Esophagus muscularis mucosa (tissue), 4 donors: ENCODE results near the gene TBC1D16. TPM values are rescaled to one million over a fixed set of nuclear protein-coding genes. Genes with fewer than 3 reads are reported as not detected.

Experiments used
- DNase-seq: peaks from one replicate; pipeline ENCODE4 v3.0.0-alpha.2; 2017; ENCODE audit errors: extremely low spot score
- H3K27ac ChIP-seq, 4 donors: fragments of 200-600 bp; sonication (generic); replicated peaks in 1 of 4; 1 replicate in 3 of 4; 2 replicates in 1 of 4; pipeline ENCODE4 v1.5.1; 2016 to 2019; ENCODE audit warnings: mild to moderate bottlenecking in 1 of 4
- H3K27me3 ChIP-seq, 4 donors: fragments of 200-600 bp; sonication (generic); one replicate each; pipeline versions ENCODE4 v1.5.1 to v1.6.0; 2016 to 2019
- H3K36me3 ChIP-seq, 4 donors: fragments of 200-600 bp; sonication (generic); one replicate each; pipeline ENCODE4 v1.5.1; 2016 to 2019
- H3K4me1 ChIP-seq, 4 donors: fragments of 200-600 bp; sonication (generic); one replicate each; pipeline ENCODE4 v1.5.1; 2016 to 2019
- H3K4me3 ChIP-seq, 4 donors: fragments of 200-600 bp; sonication (generic); 1 replicate in 2 of 4; 2 replicates in 2 of 4; pipeline ENCODE4 v1.5.1; 2016 to 2019; ENCODE audit warnings: mild to moderate bottlenecking in 4 of 4, moderate library complexity in 1 of 4
- H3K9me3 ChIP-seq, 4 donors: fragments of 200-600 bp; sonication (generic); 1 replicate in 3 of 4; 2 replicates in 1 of 4; pipeline ENCODE4 v1.5.1; 2016 to 2019
- EP300 ChIP-seq: sonication (generic); formaldehyde crosslinking; IDR thresholded peaks from one replicate; pipeline ENCODE4 v1.6.1; 2017; ENCODE audit warnings: antibody characterized with exemption
- POLR2A ChIP-seq: fragments of 450-650 bp; IDR thresholded peaks from one replicate; pipeline ENCODE4 v1.6.1; 2017; ENCODE audit warnings: antibody characterized with exemption, moderate library complexity, mild to moderate bottlenecking, low read depth
- POLR2AphosphoS5 ChIP-seq, 2 donors: sonication (generic); formaldehyde crosslinking; IDR thresholded peaks; one replicate each; pipeline ENCODE4 v1.6.1; 2017; ENCODE audit warnings: antibody characterized with exemption in 2 of 2
- WGBS: methylation state at CpG from one replicate; pipeline ENCODE4 v1.1.5; 2018; 5-methylcytosine and 5-hydroxymethylcytosine counted together
- intact Hi-C: fragments of 100-400 bp; cut with DNase I; formaldehyde crosslinking; loops from one replicate; pipeline ENCODE4 v1.15.1; 2023
- total RNA-seq, 4 donors: library from RNA; depleted of rRNA; stranded (reverse); fragments of >200 nt; gene quantifications; one replicate each; pipeline versions ENCODE4 v1.1.0 to v1.2.1, GENCODE V29; 2016
- TF ChIP-seq, protein P1 (sequence below), 3 experiments: fragments of 200-600 bp in 2 of 3; fragments of 450-650 bp in 1 of 3; sonication (generic) in 2 of 3; IDR thresholded peaks; one replicate each; pipeline ENCODE4 v1.5.1; 2017 to 2019; ENCODE audit warnings: antibody characterized with exemption in 3 of 3, mild to moderate bottlenecking in 2 of 3, moderate library complexity in 1 of 3

Gene TBC1D16
- total RNA-seq, 4 donors from 2014 or later = 30.3 to 37.4 (median 33.2) TPM

DNA sequence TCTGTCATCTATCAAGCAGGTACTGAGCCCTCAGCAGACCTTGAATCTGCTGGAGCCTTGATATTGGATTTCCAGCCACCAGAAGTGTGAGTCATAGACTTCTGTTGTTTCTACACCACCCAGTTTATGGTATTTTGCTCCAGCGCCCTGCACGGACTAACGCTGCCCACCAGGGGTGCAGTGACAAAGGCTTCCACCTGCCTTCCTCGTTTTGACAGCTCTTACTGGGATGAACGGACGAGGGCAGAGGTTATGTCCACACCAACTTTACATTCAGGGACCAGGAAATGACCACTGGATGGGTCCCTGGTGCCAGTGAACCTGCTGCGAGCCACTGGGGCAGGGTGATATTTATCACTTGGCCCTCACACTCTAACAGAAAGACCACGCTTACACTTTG, 129.8 kb downstream of the TBC1D16 start:
- no peaks in the 10 kb centered on the region for H3K36me3 ChIP-seq
- H3K4me3 ChIP-seq = no peak overlapping the region
- peaks cover 0 to 79% (median 0%) of the 10 kb centered on the region in 4 donors for H3K27me3 ChIP-seq
- no peaks in the 10 kb centered on the region for H3K9me3 ChIP-seq
- intact Hi-C loops = no loop called here
- TF ChIP-seq POLR2AphosphoS5 (IDR thresholded peaks at IDR 0.05) (no peak), EP300 (no peak), POLR2A (no peak)
- TF ChIP-seq, protein P1, sequence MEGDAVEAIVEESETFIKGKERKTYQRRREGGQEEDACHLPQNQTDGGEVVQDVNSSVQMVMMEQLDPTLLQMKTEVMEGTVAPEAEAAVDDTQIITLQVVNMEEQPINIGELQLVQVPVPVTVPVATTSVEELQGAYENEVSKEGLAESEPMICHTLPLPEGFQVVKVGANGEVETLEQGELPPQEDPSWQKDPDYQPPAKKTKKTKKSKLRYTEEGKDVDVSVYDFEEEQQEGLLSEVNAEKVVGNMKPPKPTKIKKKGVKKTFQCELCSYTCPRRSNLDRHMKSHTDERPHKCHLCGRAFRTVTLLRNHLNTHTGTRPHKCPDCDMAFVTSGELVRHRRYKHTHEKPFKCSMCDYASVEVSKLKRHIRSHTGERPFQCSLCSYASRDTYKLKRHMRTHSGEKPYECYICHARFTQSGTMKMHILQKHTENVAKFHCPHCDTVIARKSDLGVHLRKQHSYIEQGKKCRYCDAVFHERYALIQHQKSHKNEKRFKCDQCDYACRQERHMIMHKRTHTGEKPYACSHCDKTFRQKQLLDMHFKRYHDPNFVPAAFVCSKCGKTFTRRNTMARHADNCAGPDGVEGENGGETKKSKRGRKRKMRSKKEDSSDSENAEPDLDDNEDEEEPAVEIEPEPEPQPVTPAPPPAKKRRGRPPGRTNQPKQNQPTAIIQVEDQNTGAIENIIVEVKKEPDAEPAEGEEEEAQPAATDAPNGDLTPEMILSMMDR (IDR thresholded peaks at IDR 0.05) = no peak
- H3K27ac ChIP-seq = no peak overlapping the region
- H3K4me1 ChIP-seq = no peaks in the 10 kb centered on the region
- WGBS = 88% methylated on average over 3 of the region's 8 CpGs
- DNase-seq = no peak

DNA sequence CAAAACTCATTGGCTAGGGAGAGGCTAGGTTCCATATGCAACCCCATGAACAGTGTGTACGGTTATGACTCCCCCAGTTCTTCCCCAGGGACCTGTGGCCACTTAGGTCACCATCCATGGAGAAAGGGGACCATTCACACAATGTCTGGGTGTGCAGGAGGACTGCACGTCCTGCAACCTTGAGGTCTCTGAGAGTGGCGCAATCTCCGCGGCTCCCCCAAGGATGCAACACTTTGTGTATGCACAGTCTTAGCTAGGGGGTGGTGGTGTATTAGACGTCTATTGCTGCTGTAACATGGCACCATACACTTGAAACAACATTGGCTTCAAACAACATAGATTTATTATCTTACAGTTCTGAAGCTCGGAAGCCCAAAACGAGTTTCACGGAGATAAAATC, 130.8 kb downstream of the TBC1D16 start:
- H3K27ac ChIP-seq = no peak overlapping the region
- WGBS = 83% methylated on average over 7 of the region's 9 CpGs
- peaks cover 0 to 79% (median 0%) of the 10 kb centered on the region in 4 donors for H3K27me3 ChIP-seq
- TF ChIP-seq POLR2AphosphoS5 (IDR thresholded peaks at IDR 0.05) (no peak), EP300 (no peak)
- intact Hi-C loops = no loop called here
- peaks cover 0 to 1% (median under 1%) of the 10 kb centered on the region in 4 donors for H3K9me3 ChIP-seq
- H3K4me1 ChIP-seq = no peaks in the 10 kb centered on the region
- no peaks in the 10 kb centered on the region for H3K36me3 ChIP-seq
- no peak overlapping the region for H3K4me3 ChIP-seq
- DNase-seq = no peak

- H3K9me3 ChIP-seq = peaks cover 0 to 11% (median 5%) of the 10 kb centered on the region in 4 donors
- no peak overlapping the region for H3K27ac ChIP-seq
- intact Hi-C loops = no loop called here
- H3K4me3 ChIP-seq = no peak overlapping the region
- H3K36me3 ChIP-seq = no peaks in the 10 kb centered on the region
- WGBS = 89% methylated on average over 7 of the region's 10 CpGs
- no peak for DNase-seq
- H3K27me3 ChIP-seq = peaks cover 0 to 81% (median 0%) of the 10 kb centered on the region in 4 donors
- H3K4me1 ChIP-seq = no peaks in the 10 kb centered on the region
- TF ChIP-seq EP300 = no peak
- no peak for TF ChIP-seq POLR2AphosphoS5 (IDR thresholded peaks at IDR 0.05)
- TF ChIP-seq, protein P1 (IDR thresholded peaks at IDR 0.05) = no peak
- no peak for TF ChIP-seq POLR2A
These were observed 133.4 kb downstream of the TBC1D16 start for GRCh38 chr17:79902146-79902791.

GRCh38 chr17:79901131-79901530, 134.5 kb downstream of the TBC1D16 start:
- WGBS = 64% methylated on average over 5 of the region's 6 CpGs
- H3K4me1 ChIP-seq = no peaks in the 10 kb centered on the region
- peaks cover 0 to 11% (median 5%) of the 10 kb centered on the region in 4 donors for H3K9me3 ChIP-seq
- H3K4me3 ChIP-seq = no peak overlapping the region
- no peak overlapping the region for H3K27ac ChIP-seq
- DNase-seq = no peak
- peaks cover 0 to 76% (median 0%) of the 10 kb centered on the region in 4 donors for H3K27me3 ChIP-seq
- intact Hi-C loops = no loop called here
- TF ChIP-seq EP300 = no peak
- TF ChIP-seq, protein P1 (IDR thresholded peaks at IDR 0.05) = no peak
- TF ChIP-seq POLR2AphosphoS5 (IDR thresholded peaks at IDR 0.05) = no peak
- TF ChIP-seq POLR2A = no peak
- no peaks in the 10 kb centered on the region for H3K36me3 ChIP-seq

DNA sequence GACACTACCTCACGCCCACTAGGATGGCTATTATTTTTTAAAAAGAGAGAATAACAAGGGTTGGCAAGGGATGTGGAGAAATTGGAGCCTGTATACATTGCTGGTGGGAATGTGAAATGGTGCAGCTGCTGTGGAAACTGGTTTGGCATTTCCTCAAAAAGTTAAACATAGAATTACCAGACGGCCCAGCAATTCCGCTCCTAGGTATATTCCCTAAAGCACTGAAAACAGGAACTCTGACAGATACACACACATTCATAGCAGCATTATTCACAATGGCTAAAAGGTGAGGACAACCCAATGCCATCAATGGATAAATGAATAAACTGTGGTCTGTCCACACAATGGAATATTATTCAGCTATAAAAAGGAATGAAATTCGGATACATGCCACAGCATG, 136.1 kb downstream of the TBC1D16 start:
- no peak overlapping the region for H3K4me3 ChIP-seq
- peaks cover 0 to 61% (median 0%) of the 10 kb centered on the region in 4 donors for H3K27me3 ChIP-seq
- H3K4me1 ChIP-seq = no peaks in the 10 kb centered on the region
- DNase-seq = no peak
- no peaks in the 10 kb centered on the region for H3K36me3 ChIP-seq
- no peak for TF ChIP-seq POLR2A
- no peak for TF ChIP-seq POLR2AphosphoS5 (IDR thresholded peaks at IDR 0.05)
- H3K27ac ChIP-seq = no peak overlapping the region
- intact Hi-C loops = no loop called here
- 80% methylated on average over 4 of the region's 4 CpGs for WGBS
- peaks cover 0 to 11% (median 5%) of the 10 kb centered on the region in 4 donors for H3K9me3 ChIP-seq
